ENCODE results near the gene GFRA1. TPM values are rescaled to one million over a fixed set of nuclear protein-coding genes. Genes with fewer than 3 reads are reported as not detected.

The GFRA1 gene
- total RNA-seq, 4 donors from 2014 or later = 19.8 to 61.8 (median 25.2) TPM

- Histone ChIP-seq H3K36me3 (no peaks in the 10 kb centered on the region), H3K27ac (no peak overlapping the region), H3K27me3 (no peaks in the 10 kb centered on the region), H3K4me1 (peaks cover 16% of the 10 kb centered on the region), H3K9me3 (no peaks in the 10 kb centered on the region), H3K4me3 (no peak overlapping the region)
- 90% methylated on average over 1 of the region's 1 CpG for WGBS
- no peak for DNase-seq (ENCODE audit: low spot score in 2 of 2)
- TF ChIP-seq POLR2AphosphoS5 (IDR thresholded peaks at IDR 0.05) (no peak), POLR2A (IDR thresholded peaks at IDR 0.05) (no peak), CTCF (IDR thresholded peaks at IDR 0.05) (no peak), EP300 (IDR thresholded peaks at IDR 0.05) (no peak)
These were observed 150.3 kb downstream of the GFRA1 start for GRCh38 chr10:116122664-116123063.

GRCh38 chr10:116121640-116122525, 151.1 kb downstream of the GFRA1 start:
- no peak overlapping the region for H3K4me3 ChIP-seq
- H3K27ac ChIP-seq = no peak overlapping the region
- no peaks in the 10 kb centered on the region for H3K9me3 ChIP-seq
- no peaks in the 10 kb centered on the region for H3K36me3 ChIP-seq
- WGBS = 81% methylated on average over 8 of the region's 8 CpGs
- no peak for DNase-seq (ENCODE audit: low spot score in 2 of 2)
- peaks cover 16% of the 10 kb centered on the region for H3K4me1 ChIP-seq
- TF ChIP-seq EP300 (IDR thresholded peaks at IDR 0.05) (no peak), POLR2A (IDR thresholded peaks at IDR 0.05) (no peak), POLR2AphosphoS5 (IDR thresholded peaks at IDR 0.05) (no peak), CTCF (IDR thresholded peaks at IDR 0.05) (no peak)
- no peaks in the 10 kb centered on the region for H3K27me3 ChIP-seq

GRCh38 chr10:116120688-116121455, 152.1 kb downstream of the GFRA1 start:
- H3K27me3 ChIP-seq = no peaks in the 10 kb centered on the region
- no peaks in the 10 kb centered on the region for H3K9me3 ChIP-seq
- H3K36me3 ChIP-seq = no peaks in the 10 kb centered on the region
- H3K27ac ChIP-seq = no peak overlapping the region
- no peak for DNase-seq (ENCODE audit: low spot score in 2 of 2)
- H3K4me3 ChIP-seq = no peak overlapping the region
- 48% methylated on average over 12 of the region's 12 CpGs for WGBS
- no peak for TF ChIP-seq POLR2A (IDR thresholded peaks at IDR 0.05)
- TF ChIP-seq CTCF (IDR thresholded peaks at IDR 0.05) = peak in 1 of 2 donors; percentile 7
- H3K4me1 ChIP-seq = peaks cover 16% of the 10 kb centered on the region

GRCh38 chr10:116118847-116119246, 154.2 kb downstream of the GFRA1 start:
- Histone ChIP-seq H3K27ac (no peak overlapping the region), H3K27me3 (no peaks in the 10 kb centered on the region), H3K4me1 (peaks cover 16% of the 10 kb centered on the region), H3K36me3 (no peaks in the 10 kb centered on the region), H3K4me3 (no peak overlapping the region), H3K9me3 (no peaks in the 10 kb centered on the region)
- DNase-seq (ENCODE audit: low spot score in 2 of 2) = no peak
- TF ChIP-seq CTCF (IDR thresholded peaks at IDR 0.05) (no peak), EP300 (IDR thresholded peaks at IDR 0.05) (no peak), POLR2A (IDR thresholded peaks at IDR 0.05) (no peak), POLR2AphosphoS5 (IDR thresholded peaks at IDR 0.05) (no peak)
- 78% methylated on average over 2 of the region's 2 CpGs for WGBS

GRCh38 chr10:116115797-116116196, 157.2 kb downstream of the GFRA1 start:
- no peak for TF ChIP-seq EP300 (IDR thresholded peaks at IDR 0.05)
- no peak for TF ChIP-seq POLR2A (IDR thresholded peaks at IDR 0.05)
- TF ChIP-seq POLR2AphosphoS5 (IDR thresholded peaks at IDR 0.05) = no peak
- no peak for TF ChIP-seq CTCF (IDR thresholded peaks at IDR 0.05)
- no peak overlapping the region for H3K27ac ChIP-seq
- H3K27me3 ChIP-seq = no peaks in the 10 kb centered on the region
- no peaks in the 10 kb centered on the region for H3K36me3 ChIP-seq
- H3K4me3 ChIP-seq = no peak overlapping the region
- 81% methylated on average over 5 of the region's 5 CpGs for WGBS
- H3K4me1 ChIP-seq = peaks cover 12% of the 10 kb centered on the region
- no peak for DNase-seq (ENCODE audit: low spot score in 2 of 2)
- H3K9me3 ChIP-seq = no peaks in the 10 kb centered on the region
